Measurements from ENCODE around the gene LRRC73. TPM values are rescaled to one million over a fixed set of nuclear protein-coding genes. Genes with fewer than 3 reads are reported as not detected.

LRRC73 gene
- total and polyA plus RNA-seq, 2 of the 8 experiments (the other 6 are each of a cell fraction or from before 2014, with no cell fraction given): 0.24 to 0.26 TPM

DNA sequence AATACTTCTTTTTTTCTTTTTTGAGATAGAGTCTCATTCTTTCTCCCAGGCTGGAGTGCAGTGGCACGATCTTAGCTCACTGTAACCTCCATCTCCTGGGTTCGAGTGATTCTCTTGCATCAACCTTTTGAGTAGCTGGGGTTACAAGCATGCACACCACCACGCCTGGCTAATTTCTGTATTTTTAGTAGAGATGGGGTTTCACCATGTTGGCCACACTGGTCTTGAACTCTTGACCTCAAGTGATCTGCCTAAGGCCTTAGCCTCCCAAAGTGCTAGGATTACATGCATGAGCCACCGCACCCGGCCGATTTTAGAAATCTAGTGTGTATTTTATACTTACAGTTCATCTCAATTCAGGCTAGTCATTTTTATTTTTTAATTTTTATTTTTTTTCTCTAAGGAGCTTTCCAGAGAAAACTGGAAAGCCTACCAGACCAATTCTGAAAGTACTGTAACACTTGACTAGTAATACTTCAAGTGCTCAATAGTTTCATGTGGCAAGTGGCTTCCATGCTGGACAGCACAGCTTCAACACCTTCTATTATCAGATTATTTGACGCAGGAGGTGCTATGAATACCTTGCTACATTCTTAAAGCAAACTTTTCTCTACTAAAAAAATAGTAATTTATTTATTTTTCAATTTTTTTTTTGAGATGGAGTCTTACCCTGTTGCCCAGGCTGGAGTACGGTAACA, 31.8 kb upstream of the LRRC73 start:
- no peak overlapping the region for H4K8ac ChIP-seq (ENCODE audit: extremely low read depth, insufficient read depth, low read length)
- TF ChIP-seq NANOG (IDR thresholded peaks at IDR 0.05; ENCODE audit: insufficient read depth, low read depth, low read length, poor library complexity, severe bottlenecking): no peak
- TF ChIP-seq SP1 (IDR thresholded peaks at IDR 0.05; ENCODE audit: low read depth, low read length): no peak
- TF ChIP-seq SUZ12 (IDR thresholded peaks at IDR 0.05; ENCODE audit: low read length): no peak
- no peak for TF ChIP-seq RFX5 (IDR thresholded peaks at IDR 0.05; ENCODE audit: borderline replicate concordance, low read depth, low read length)
- no peak for TF ChIP-seq ZNF274 (IDR thresholded peaks at IDR 0.05; ENCODE audit: borderline replicate concordance, extremely low read depth, low read length)
- TF ChIP-seq SIN3A (conservative IDR thresholded peaks at IDR 0.05 in 1 of 2, IDR thresholded peaks at IDR 0.05 in 1 of 2; ENCODE audit: low read depth in 1 of 2, low read length in 2 of 2): no peak
- no peak for TF ChIP-seq BCL11A (IDR thresholded peaks at IDR 0.05; ENCODE audit: low read depth in 2 of 2, low read length in 2 of 2)
- TF ChIP-seq TCF12 (IDR thresholded peaks at IDR 0.05; ENCODE audit: low read depth, low read length): no peak
- TF ChIP-seq RBBP5 (IDR thresholded peaks at IDR 0.05; ENCODE audit: borderline replicate concordance, low read depth, low read length): no peak
- TF ChIP-seq GABPA (IDR thresholded peaks at IDR 0.05; ENCODE audit: borderline replicate concordance, insufficient read depth, low read length): no peak
- TF ChIP-seq HDAC6 (IDR thresholded peaks at IDR 0.05; ENCODE audit: low read depth, low read length): no peak
- TF ChIP-seq EGR1 (IDR thresholded peaks at IDR 0.05; ENCODE audit: borderline replicate concordance, low read depth, low read length): no peak
- TF ChIP-seq FOSL1 (IDR thresholded peaks at IDR 0.05; ENCODE audit: insufficient read depth, low read depth, low read length): no peak

More for the DNA sequence above, 31.8 kb upstream of the LRRC73 start:
- no peak overlapping the region for H3K18ac ChIP-seq (ENCODE audit: extremely low read depth, low read length)
- no peak overlapping the region for H3K9ac ChIP-seq (replicated peaks in 1 of 4; ENCODE audit: extremely low read depth in 1 of 4, low read depth in 3 of 4, low read length in 3 of 4)
- no peak overlapping the region for H2BK120ac ChIP-seq (replicated peaks; ENCODE audit: low read depth, low read length)
- no peak overlapping the region for H3K23ac ChIP-seq (ENCODE audit: insufficient read length)
- H4K91ac ChIP-seq (replicated peaks; ENCODE audit: insufficient read length, low read length): no peak overlapping the region
- H3K9me3 ChIP-seq (ENCODE audit: insufficient read depth in 2 of 2, low read depth in 1 of 2, low read length in 1 of 2): no peaks in the 10 kb centered on the region
- peaks cover 0 to 5% of the 10 kb centered on the region in 2 experiments for H4K20me1 ChIP-seq (replicated peaks in 1 of 2; ENCODE audit: control insufficient read depth in 1 of 2, insufficient read depth in 2 of 2, low read length in 2 of 2)
- DNase-seq (ENCODE audit: low read depth in 1 of 2, low spot score in 2 of 2): no peak
- FAIRE-seq: no peak
- no peaks in the 10 kb centered on the region for H3K79me1 ChIP-seq (ENCODE audit: low read depth, low read length)
- H3K14ac ChIP-seq (ENCODE audit: insufficient read length): no peak overlapping the region
- no peak overlapping the region for H3K56ac ChIP-seq (replicated peaks; ENCODE audit: insufficient read length, low read depth, low read length)
- WGBS, 2 experiments (ENCODE audit: extremely low coverage in 1 of 2, insufficient coverage in 1 of 2, insufficient read length in 1 of 2, insufficient replicate concordance in 2 of 2, low coverage in 1 of 2, low lambda C conversion rate in 2 of 2, missing lambda C conversion rate in 1 of 2): 91% methylated on average over 8 of the region's 8 CpGs; no CpG with 5 or more reads in 1 of the 2 experiments
- H2BK5ac ChIP-seq (ENCODE audit: low read depth, low read length): no peak overlapping the region
- H3K36me3 ChIP-seq (ENCODE audit: control insufficient read depth in 2 of 4, insufficient read depth in 4 of 4, low read length in 3 of 4): peaks cover 15 to 76% (median 50%) of the 10 kb centered on the region in 4 experiments
- H3K4me1 ChIP-seq (replicated peaks in 1 of 4; ENCODE audit: control insufficient read depth in 3 of 4, insufficient read depth in 4 of 4, low read length in 3 of 4): no peaks in the 10 kb centered on the region
- no peaks in the 10 kb centered on the region for H3K23me2 ChIP-seq (ENCODE audit: low read depth, low read length)
- no peak overlapping the region for H2AK5ac ChIP-seq (ENCODE audit: low read depth, low read length)
- no peak overlapping the region for H3K4ac ChIP-seq (replicated peaks; ENCODE audit: insufficient read length, low read depth, low read length)
- H2BK12ac ChIP-seq (ENCODE audit: low read depth, low read length): no peak overlapping the region
- H3K27me3 ChIP-seq (replicated peaks in 1 of 4; ENCODE audit: control insufficient read depth in 3 of 4, extremely low read depth in 1 of 4, insufficient read depth in 3 of 4, low read length in 3 of 4): no peaks in the 10 kb centered on the region; a peak in 1 of 7 replicates
- POLR2A ChIA-PET (ENCODE audit: partially characterized antibody): interaction anchor here (1.7 kb wide), 1 partner anchor 9 kb away, joined by 12 read pairs; no protein-coding TSS in a partner anchor
- no peak overlapping the region for H2AFZ ChIP-seq (ENCODE audit: low read length)
- no peak overlapping the region for H3K4me3 ChIP-seq (ENCODE audit: extremely low read depth in 1 of 4, insufficient read depth in 2 of 4, low read depth in 3 of 4, low read length in 4 of 4)
- no peak overlapping the region for H2BK15ac ChIP-seq (ENCODE audit: low read length)
- H4K5ac ChIP-seq (ENCODE audit: insufficient read length, low read depth, low read length): no peak overlapping the region
- H3K79me2 ChIP-seq (ENCODE audit: control insufficient read depth in 1 of 2, insufficient read depth in 2 of 2, low read length in 2 of 2): no peaks in the 10 kb centered on the region
- no peak overlapping the region for H3K27ac ChIP-seq (ENCODE audit: low read depth, low read length)
- CTCF ChIA-PET (ENCODE audit: partially characterized antibody): interaction anchor here (0.7 kb wide), 1 partner anchor 171 kb away, joined by 4 read pairs; no protein-coding TSS in a partner anchor
- no peak overlapping the region for H2BK20ac ChIP-seq (ENCODE audit: low read length)
- no peak overlapping the region for H3K4me2 ChIP-seq (ENCODE audit: insufficient read depth in 1 of 2, low read depth in 2 of 2, low read length in 2 of 2)
